ENCODE measurements around the gene PDE4D.
"Not testable (repeated sequence)": the region's sequence is repeated elsewhere in the genome, so short reads cannot be mapped to it uniquely, and the experiment has no call there.

Gene PDE4D

DNA sequence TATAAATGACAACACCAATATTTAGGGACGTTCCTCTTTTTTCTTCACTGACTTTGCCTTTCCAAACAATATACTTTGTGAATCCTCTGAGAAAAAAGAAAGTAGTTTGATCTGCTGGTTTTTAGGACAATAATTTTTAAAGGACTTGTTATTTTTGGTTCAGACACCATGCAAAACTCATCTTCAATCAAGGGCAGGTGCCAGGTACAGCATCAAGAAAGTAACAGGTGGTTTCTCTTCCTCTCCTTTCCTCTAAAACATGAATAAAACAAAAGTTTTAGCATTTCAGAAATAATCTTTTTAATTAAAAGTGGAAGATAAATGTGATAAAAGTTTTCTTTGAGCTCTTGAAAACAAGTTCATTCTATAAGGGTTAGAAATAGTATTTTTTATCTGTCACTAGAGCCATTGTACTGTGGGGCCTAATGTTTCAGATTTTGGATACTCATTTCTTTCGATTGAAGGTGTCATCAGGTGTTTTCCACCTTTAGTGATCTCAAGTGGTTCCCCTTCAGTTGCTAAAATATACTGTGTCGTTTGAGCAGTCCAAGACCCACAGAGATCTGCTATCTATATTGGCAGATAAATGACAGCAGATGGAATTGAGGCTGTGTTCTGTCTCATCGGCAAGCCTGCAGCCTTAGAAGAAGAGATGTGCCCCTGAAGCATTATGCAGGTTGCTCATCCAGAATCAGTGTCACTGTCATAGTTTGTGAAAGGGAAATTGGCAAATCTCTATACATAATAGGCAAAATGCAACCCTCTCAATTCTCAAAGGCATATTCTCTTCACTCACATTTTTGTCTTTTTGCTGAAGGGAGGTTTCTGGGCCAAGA, 499.7 kb downstream of the PDE4D start:
- Histone ChIP-seq H3K4me3 (ENCODE audit: low read length) (no peak overlapping the region), H3K36me3 (ENCODE audit: insufficient read depth, low read length) (no peaks in the 10 kb centered on the region), H3K9ac (ENCODE audit: low read depth, low read length) (no peak overlapping the region), H3K4me1 (ENCODE audit: control insufficient read depth, insufficient read depth, low read length) (no peaks in the 10 kb centered on the region), H3K27me3 (ENCODE audit: control insufficient read depth, insufficient read depth, low read length) (no peaks in the 10 kb centered on the region), H3K4me2 (ENCODE audit: low read length) (no peak overlapping the region), H3K9me3 (replicated peaks; ENCODE audit: low read length) (no peaks in the 10 kb centered on the region)

DNA sequence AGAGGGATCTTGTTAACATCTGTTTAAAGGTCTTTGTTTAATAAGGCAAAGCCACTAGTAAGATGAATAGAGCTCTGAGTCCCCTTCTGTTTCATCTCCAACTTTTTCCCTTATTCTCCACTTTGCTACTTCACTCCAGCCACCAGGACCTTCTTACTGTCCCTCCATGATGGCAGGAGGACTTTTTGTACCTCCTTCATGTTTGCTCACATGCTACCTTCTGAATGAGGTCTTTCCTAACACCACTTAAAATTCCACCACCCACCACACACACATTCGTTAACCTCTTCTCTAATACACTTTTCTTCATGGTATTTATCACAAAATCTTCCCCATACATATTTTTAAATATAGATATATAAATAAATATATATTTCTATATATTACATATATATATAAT, 501.9 kb downstream of the PDE4D start:
- no peaks in the 10 kb centered on the region for H3K9me3 ChIP-seq (replicated peaks; ENCODE audit: low read length)
- H3K36me3 ChIP-seq (ENCODE audit: insufficient read depth, low read length) = no peaks in the 10 kb centered on the region
- H3K9ac ChIP-seq (ENCODE audit: low read depth, low read length) = no peak overlapping the region
- no peak overlapping the region for H3K4me2 ChIP-seq (ENCODE audit: low read length)
- no peaks in the 10 kb centered on the region for H3K4me1 ChIP-seq (ENCODE audit: control insufficient read depth, insufficient read depth, low read length)
- H3K4me3 ChIP-seq (ENCODE audit: low read length) = no peak overlapping the region
- H3K27me3 ChIP-seq (ENCODE audit: control insufficient read depth, insufficient read depth, low read length) = no peaks in the 10 kb centered on the region

DNA sequence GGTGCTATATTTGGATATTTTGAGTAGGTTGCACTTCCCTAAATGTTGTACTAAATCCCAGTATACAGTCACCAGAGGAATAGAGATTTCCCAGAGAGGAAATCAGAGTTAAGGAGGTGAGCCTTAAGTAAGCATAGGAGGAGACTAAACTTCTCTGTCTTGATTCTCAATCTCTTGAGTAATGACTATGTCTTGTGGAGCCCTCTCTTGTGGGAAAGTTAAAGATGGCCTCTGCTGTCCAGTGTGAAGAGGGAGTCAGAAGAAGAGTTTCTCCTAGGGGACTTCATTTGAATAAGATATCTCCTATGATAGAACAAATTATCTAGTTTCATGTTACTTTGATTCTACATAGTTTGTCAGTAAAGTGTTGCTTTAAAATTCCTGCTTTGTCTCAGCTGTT, 502.5 kb downstream of the PDE4D start:
- no peak overlapping the region for H3K4me3 ChIP-seq (ENCODE audit: low read length)
- H3K27me3 ChIP-seq (ENCODE audit: control insufficient read depth, insufficient read depth, low read length) = no peaks in the 10 kb centered on the region
- H3K4me1 ChIP-seq (ENCODE audit: control insufficient read depth, insufficient read depth, low read length) = no peaks in the 10 kb centered on the region
- no peak overlapping the region for H3K4me2 ChIP-seq (ENCODE audit: low read length)
- no peak overlapping the region for H3K9ac ChIP-seq (ENCODE audit: low read depth, low read length)
- no peaks in the 10 kb centered on the region for H3K36me3 ChIP-seq (ENCODE audit: insufficient read depth, low read length)
- H3K9me3 ChIP-seq (replicated peaks; ENCODE audit: low read length) = no peaks in the 10 kb centered on the region

DNA sequence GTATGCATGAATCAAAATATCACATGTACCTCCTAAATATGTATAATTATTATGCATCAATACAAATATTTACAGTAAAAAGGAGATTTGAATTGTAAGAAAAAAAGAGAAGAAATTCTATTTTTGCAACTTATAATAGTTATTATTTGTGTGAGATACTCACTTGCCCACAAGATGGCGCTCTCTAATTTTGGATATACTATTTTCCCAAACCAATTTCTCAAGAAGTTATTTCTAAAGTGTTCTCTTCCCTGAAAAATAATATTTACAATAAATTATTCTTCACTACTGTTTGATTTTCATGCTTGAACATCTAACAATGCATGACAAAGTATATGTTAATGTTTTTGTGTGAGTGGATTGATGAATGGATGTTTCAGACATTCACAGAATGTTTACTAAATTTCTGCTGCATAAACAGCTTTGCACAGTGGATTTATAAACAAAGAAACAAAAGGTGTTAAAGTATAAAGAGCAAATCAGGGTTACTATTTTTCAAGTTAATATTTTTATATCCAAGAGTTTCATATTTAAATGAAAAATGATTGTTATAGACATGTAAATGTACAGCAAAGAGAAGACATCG, 503.4 kb downstream of the PDE4D start:
- H3K4me2 ChIP-seq (ENCODE audit: low read length) = no peak overlapping the region
- H3K9me3 ChIP-seq (replicated peaks; ENCODE audit: low read length) = no peaks in the 10 kb centered on the region
- no peak overlapping the region for H3K9ac ChIP-seq (ENCODE audit: low read depth, low read length)
- no peaks in the 10 kb centered on the region for H3K27me3 ChIP-seq (ENCODE audit: control insufficient read depth, insufficient read depth, low read length)
- no peak overlapping the region for H3K4me3 ChIP-seq (ENCODE audit: low read length)
- no peaks in the 10 kb centered on the region for H3K36me3 ChIP-seq (ENCODE audit: insufficient read depth, low read length)
- H3K4me1 ChIP-seq (ENCODE audit: control insufficient read depth, insufficient read depth, low read length) = no peaks in the 10 kb centered on the region

DNA sequence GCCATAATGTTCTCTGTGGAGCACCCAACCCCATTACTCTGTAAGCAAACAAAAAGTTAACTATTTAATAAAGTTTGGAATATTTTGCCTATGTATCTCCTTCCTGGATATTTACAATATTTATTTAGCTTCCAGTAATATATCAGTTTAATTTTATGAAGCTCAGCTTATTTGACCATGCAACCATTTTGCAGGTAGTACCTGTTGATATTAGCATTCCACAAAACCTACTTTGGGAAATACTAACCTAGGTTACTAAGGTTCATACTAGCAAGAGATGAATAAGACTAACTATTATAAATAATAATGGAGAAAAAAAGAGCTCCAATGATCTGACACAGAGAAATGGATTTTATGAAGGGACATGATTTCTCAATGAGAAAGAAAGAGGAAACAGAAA, 506.4 kb downstream of the PDE4D start:
- no peak overlapping the region for H3K4me2 ChIP-seq (ENCODE audit: low read length)
- H3K4me3 ChIP-seq (ENCODE audit: low read length) = no peak overlapping the region
- H3K9ac ChIP-seq (ENCODE audit: low read depth, low read length) = no peak overlapping the region
- no peaks in the 10 kb centered on the region for H3K36me3 ChIP-seq (ENCODE audit: insufficient read depth, low read length)
- no peaks in the 10 kb centered on the region for H3K27me3 ChIP-seq (ENCODE audit: control insufficient read depth, insufficient read depth, low read length)
- H3K4me1 ChIP-seq (ENCODE audit: control insufficient read depth, insufficient read depth, low read length) = no peaks in the 10 kb centered on the region
- H3K9me3 ChIP-seq (replicated peaks; ENCODE audit: low read length) = no peaks in the 10 kb centered on the region

DNA sequence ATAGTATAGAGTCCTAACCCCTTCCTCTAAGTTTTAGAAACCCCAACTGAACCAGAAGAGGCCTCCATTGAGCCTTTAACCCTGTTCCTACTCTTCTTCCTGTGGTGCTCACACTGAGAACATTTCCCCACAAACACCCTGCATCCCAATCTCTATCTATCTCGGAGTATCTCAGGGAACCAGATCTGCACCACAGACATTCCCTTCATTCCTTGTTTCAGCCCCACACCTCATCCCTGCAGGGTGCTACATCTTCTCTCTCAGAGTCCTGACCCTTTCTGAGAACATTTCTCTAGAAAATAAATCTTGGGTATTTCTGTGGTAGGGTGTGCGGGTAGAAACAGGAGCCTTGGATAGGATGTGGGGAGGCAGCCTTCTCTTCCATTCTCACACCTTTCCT, 507.8 kb downstream of the PDE4D start:
- H3K9me3 ChIP-seq (replicated peaks; ENCODE audit: low read length) = no peaks in the 10 kb centered on the region
- H3K27me3 ChIP-seq (ENCODE audit: control insufficient read depth, insufficient read depth, low read length) = no peaks in the 10 kb centered on the region
- no peaks in the 10 kb centered on the region for H3K36me3 ChIP-seq (ENCODE audit: insufficient read depth, low read length)
- H3K4me3 ChIP-seq (ENCODE audit: low read length) = no peak overlapping the region
- no peaks in the 10 kb centered on the region for H3K4me1 ChIP-seq (ENCODE audit: control insufficient read depth, insufficient read depth, low read length)
- H3K9ac ChIP-seq (ENCODE audit: low read depth, low read length) = no peak overlapping the region
- no peak overlapping the region for H3K4me2 ChIP-seq (ENCODE audit: low read length)

DNA sequence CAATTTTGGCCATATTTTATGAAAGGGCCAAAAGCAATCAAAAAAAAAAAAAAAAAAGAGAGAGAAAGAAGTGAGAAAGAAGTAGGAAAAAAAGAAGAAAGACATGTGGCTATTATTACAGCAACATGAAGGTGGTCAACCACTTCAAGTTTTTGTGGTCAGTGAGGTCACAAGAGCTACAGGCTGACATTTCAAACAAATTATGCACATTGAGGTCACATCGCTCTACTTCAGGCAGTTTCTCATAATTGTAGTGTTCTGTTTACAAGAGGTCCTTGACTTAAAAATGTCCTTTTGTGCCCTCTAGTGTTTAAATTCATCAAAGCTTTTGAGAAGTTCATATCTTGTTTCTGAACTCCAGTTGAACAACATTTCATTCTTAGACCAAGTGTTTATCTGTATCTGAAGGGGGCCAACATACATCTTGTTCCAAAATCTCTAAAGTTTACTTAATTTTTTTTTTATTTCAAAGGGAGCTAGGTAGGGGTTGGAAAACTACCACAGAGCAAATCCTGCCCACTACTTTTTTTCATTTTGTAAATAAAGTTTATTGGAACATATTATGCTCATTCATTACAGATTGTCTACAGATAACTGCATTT, 513.1 kb downstream of the PDE4D start:
- Histone ChIP-seq H3K27me3 (ENCODE audit: control insufficient read depth, insufficient read depth, low read length) (no peaks in the 10 kb centered on the region), H3K4me2 (ENCODE audit: low read length) (no peak overlapping the region), H3K4me3 (ENCODE audit: low read length) (no peak overlapping the region), H3K9me3 (replicated peaks; ENCODE audit: low read length) (no peaks in the 10 kb centered on the region), H3K4me1 (ENCODE audit: control insufficient read depth, insufficient read depth, low read length) (no peaks in the 10 kb centered on the region), H3K36me3 (ENCODE audit: insufficient read depth, low read length) (no peaks in the 10 kb centered on the region), H3K9ac (ENCODE audit: low read depth, low read length) (no peak overlapping the region)

DNA sequence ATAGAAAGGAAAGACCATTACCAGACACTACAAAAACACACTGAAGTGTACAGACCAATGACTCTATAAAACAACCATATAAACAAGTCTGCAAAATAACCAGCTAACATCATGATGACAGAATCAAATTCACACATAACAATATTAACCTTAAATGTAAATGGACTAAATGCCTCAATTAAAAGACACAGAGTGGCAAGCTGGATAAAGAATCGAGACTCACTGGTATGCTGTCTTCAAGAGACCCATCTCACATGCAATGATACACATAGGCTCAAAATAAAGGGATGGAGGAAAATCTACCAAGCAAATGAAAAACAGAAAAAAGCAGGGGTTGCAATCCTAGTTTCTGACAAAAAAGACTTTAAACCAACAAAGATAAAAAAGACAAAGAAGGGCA, 519.5 kb downstream of the PDE4D start:
- not testable (repeated sequence) for H3K9ac ChIP-seq (ENCODE audit: low read depth, low read length)

DNA sequence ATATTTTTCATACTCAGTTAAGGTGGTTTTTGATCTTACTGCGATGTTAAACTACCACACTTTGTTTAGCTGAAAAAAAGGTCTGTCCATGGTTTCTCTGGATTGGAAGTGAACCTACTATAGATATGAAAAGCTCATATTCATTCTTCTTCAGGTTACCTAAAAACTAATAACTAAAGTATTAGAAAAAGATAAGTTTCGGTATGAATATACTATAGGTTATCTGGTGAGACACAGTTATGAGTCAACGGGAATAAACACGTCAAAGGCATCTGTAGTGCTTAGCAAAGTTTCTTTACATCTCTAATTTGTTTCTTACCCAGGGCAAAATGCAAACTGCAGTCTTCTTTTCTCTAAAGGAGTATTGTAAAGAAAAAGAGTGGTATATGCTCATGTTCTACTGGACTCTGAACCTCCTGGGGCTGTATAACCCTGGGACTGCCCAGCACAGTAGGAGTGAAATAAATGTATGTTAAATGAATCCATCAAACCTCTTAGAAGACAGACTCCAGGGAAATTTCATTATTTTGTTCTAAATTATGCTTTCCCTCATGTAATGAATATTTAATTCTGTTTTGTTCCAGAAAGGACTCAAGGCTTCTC, 521.9 kb downstream of the PDE4D start:
- Histone ChIP-seq H3K9me3 (replicated peaks; ENCODE audit: low read length) (no peaks in the 10 kb centered on the region), H3K4me1 (ENCODE audit: control insufficient read depth, insufficient read depth, low read length) (no peaks in the 10 kb centered on the region), H3K27me3 (ENCODE audit: control insufficient read depth, insufficient read depth, low read length) (no peaks in the 10 kb centered on the region), H3K36me3 (ENCODE audit: insufficient read depth, low read length) (no peaks in the 10 kb centered on the region), H3K4me2 (ENCODE audit: low read length) (no peak overlapping the region), H3K9ac (ENCODE audit: low read depth, low read length) (no peak overlapping the region), H3K4me3 (ENCODE audit: low read length) (no peak overlapping the region)

More for the DNA sequence above, 519.5 kb downstream of the PDE4D start:
- H3K4me1 ChIP-seq (ENCODE audit: control insufficient read depth, insufficient read depth, low read length); H3K36me3 ChIP-seq (ENCODE audit: insufficient read depth, low read length); H3K4me3 ChIP-seq (ENCODE audit: low read length); H3K27me3 ChIP-seq (ENCODE audit: control insufficient read depth, insufficient read depth, low read length); H3K4me2 ChIP-seq (ENCODE audit: low read length); H3K9me3 ChIP-seq (replicated peaks; ENCODE audit: low read length): not testable (repeated sequence)

DNA sequence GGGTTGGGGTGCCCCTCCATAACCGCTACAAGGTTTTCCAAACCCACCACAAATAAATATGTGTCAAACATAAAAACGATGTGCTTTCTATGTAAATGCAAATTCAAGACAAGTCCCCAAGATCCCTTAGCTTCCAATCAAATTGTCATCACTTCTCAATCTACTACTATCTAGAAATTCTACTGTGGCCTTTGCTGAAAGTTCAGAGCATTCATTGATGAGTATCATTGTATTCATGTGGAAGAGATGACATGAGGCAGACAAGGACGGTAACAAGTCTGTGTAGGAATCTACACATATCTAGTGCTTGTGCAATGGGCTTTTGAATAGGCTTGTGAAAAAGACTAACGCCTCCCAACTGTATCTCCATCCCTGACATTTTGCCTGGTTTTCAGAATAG, 524.6 kb downstream of the PDE4D start:
- H3K36me3 ChIP-seq (ENCODE audit: insufficient read depth, low read length) = no peaks in the 10 kb centered on the region
- no peak overlapping the region for H3K4me3 ChIP-seq (ENCODE audit: low read length)
- H3K4me1 ChIP-seq (ENCODE audit: control insufficient read depth, insufficient read depth, low read length) = no peaks in the 10 kb centered on the region
- H3K9ac ChIP-seq (ENCODE audit: low read depth, low read length) = no peak overlapping the region
- H3K27me3 ChIP-seq (ENCODE audit: control insufficient read depth, insufficient read depth, low read length) = no peaks in the 10 kb centered on the region
- H3K9me3 ChIP-seq (replicated peaks; ENCODE audit: low read length) = no peaks in the 10 kb centered on the region
- no peak overlapping the region for H3K4me2 ChIP-seq (ENCODE audit: low read length)

DNA sequence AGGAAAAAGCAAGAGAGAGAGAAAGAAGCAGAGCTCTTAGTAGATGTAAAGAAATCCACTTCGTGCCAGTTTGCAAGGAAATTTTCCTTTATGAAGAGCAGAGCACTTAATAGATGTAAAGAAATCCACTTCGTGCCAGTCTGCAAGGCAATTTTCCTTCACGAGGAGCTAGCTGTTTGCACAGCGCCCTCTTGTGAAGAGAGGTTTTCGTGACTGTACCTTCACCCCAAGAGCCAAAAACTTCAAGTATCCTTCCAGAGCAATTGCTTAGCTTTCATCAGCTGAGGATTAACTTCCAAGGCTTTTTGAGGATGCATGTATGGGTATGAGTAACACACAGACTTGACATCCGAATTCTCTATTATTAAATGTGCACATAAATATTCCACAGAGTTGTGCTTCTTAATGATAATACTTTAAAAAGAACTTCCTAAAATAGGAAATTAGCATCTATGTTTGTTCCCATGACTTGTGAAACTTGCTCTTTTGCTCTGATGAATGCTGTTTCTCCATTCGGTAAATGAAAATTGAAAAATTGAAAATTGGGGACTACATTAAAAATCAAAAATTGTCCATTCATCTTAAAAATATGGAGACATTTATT, 525.6 kb downstream of the PDE4D start:
- no peak overlapping the region for H3K9ac ChIP-seq (ENCODE audit: low read depth, low read length)
- H3K4me2 ChIP-seq (ENCODE audit: low read length) = no peak overlapping the region
- no peak overlapping the region for H3K4me3 ChIP-seq (ENCODE audit: low read length)
- no peaks in the 10 kb centered on the region for H3K4me1 ChIP-seq (ENCODE audit: control insufficient read depth, insufficient read depth, low read length)
- H3K27me3 ChIP-seq (ENCODE audit: control insufficient read depth, insufficient read depth, low read length) = no peaks in the 10 kb centered on the region
- no peaks in the 10 kb centered on the region for H3K9me3 ChIP-seq (replicated peaks; ENCODE audit: low read length)
- H3K36me3 ChIP-seq (ENCODE audit: insufficient read depth, low read length) = no peaks in the 10 kb centered on the region

Measured in skeletal muscle satellite cell (primary cell).